Measurements from ENCODE around the gene ALOX15B.

DNA sequence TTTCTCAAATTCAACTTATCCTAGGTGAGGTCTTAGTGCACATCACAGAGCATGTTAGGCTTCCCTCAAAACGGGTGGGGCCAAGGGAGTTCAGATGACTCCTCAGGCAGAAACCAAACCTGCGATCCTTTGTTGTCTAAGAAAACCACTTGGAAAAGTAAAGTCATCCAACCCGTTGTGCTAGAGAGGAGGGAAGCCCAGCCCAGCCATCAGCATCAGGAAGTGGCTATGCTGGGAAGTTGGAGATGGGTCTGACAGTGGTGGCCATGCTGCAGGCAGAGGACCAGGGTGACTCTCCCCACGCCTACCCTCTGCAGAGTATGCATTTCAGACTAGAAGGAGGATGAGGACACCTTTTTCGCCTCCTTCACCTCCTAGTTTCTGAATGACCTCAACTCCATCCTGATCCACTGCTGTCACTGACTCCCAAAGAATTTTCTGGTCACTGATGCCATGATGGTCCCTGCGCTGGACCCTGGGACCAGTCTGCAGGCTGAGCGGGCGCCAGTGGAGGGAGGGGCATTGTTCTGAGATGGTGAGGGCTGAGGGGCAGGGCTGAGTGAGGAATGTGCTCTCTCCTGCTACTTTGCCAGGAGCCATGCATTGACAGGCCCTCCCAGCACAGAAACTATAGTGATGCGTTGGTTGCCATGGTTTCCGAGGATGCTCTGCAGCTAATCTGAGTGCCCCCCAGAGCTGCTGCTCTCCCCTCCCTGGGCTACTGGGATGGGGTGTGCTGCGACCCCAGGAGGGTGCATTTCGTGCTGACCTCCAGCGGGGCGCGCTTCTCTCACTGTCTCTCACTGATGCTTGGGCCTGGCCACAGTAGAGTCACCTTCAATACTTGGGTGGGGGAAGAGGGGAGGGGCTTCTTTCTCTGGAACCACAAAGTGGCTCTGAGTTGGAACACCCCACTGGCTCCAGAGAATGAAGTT lies 28.2 kb downstream of the ALOX15B start:
- TF ChIP-seq, protein P1, sequence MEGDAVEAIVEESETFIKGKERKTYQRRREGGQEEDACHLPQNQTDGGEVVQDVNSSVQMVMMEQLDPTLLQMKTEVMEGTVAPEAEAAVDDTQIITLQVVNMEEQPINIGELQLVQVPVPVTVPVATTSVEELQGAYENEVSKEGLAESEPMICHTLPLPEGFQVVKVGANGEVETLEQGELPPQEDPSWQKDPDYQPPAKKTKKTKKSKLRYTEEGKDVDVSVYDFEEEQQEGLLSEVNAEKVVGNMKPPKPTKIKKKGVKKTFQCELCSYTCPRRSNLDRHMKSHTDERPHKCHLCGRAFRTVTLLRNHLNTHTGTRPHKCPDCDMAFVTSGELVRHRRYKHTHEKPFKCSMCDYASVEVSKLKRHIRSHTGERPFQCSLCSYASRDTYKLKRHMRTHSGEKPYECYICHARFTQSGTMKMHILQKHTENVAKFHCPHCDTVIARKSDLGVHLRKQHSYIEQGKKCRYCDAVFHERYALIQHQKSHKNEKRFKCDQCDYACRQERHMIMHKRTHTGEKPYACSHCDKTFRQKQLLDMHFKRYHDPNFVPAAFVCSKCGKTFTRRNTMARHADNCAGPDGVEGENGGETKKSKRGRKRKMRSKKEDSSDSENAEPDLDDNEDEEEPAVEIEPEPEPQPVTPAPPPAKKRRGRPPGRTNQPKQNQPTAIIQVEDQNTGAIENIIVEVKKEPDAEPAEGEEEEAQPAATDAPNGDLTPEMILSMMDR (conservative IDR thresholded peaks at IDR 0.05 in 1 of 2, IDR thresholded peaks at IDR 0.05 in 1 of 2; ENCODE audit: extremely low read depth in 1 of 2, insufficient read depth in 1 of 2, low read depth in 1 of 2, low read length in 2 of 2) = no peak
- no peak for TF ChIP-seq EZH2 (IDR thresholded peaks at IDR 0.05; ENCODE audit: borderline replicate concordance, low read length)
